Sciatic nerve (tissue), 2 donors: ENCODE data around the gene TMED9. TPM values are rescaled to one million over a fixed set of nuclear protein-coding genes. Genes with fewer than 3 reads are reported as not detected.
A peak's percentile ranks its signal among the peaks of the same experiment; 100 is the strongest.

Experiments
- ATAC-seq: fragments of 200-7000 bp; cut with Tn5 transposase; one replicate; pipeline ENCODE4 v1.9.1; 2020; ENCODE audit warnings: mild to moderate bottlenecking, moderate library complexity
- DNase-seq: peaks from one replicate; pipeline ENCODE4 v3.0.0-alpha.2; 2020; ENCODE audit warnings: low spot score
- intact Hi-C: fragments of 100-400 bp; cut with DNase I; formaldehyde crosslinking; loops from one replicate; pipeline ENCODE4 v1.14.2; 2022
- total RNA-seq: library from RNA; stranded (reverse); fragmentation: NEBNext Ultra II Directional; extraction: Animal tissue kit (Norgen Biotek cat#: 25700); gene quantifications from one replicate; pipeline ENCODE4 v1.2.1, GENCODE V29; 2021
- donor health status: DM: no; HTN: no; CAD: no.
- donor health status: DM: no; HTN: no; CAD: no.

TMED9 gene
- total RNA-seq, 1 donor from 2014 or later, result 81.0 TPM

DNA sequence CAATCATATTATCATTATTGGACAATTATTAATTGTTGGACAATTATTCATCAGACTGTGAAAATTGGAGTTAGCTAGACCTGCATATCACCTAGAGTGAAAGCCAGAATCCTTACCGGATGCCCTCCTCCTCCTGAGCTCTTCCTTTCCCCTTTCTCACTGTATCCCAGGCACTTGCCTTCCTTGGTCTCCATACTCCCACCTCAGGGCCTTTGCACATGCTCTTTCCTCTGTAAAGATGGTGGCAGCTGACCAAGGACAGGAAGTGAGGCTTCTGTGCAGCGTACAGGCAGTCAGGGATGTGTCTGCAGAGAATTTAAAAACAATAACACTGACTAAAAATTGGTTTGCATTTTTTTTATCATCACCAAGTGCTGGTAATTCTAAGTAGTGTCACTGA, 22.1 kb upstream of the TMED9 start:
- intact Hi-C loops, result no loop called here
- ATAC-seq, result no peak
- no peak for DNase-seq

DNA sequence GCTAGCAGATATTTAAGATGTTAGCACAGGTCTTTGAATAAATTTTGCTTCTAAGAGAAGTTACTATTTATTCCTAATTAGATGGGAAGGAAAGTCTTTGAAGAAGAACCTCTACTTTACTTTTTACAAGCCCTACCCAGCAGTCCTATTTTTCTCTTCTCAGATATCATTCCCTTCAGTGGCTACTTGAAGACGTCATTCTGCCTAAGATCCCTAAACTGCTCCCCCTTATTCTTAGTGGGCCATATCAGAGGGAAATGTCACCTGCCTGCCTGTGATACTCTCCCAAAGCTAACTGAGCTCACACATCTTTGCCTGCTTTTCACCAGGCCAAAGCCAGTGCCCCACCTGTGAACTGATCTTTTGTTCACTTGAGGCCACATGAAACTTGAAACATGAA, 16.5 kb upstream of the TMED9 start:
- ATAC-seq, result no peak
- intact Hi-C loops, result no loop called here
- DNase-seq, result no peak

DNA sequence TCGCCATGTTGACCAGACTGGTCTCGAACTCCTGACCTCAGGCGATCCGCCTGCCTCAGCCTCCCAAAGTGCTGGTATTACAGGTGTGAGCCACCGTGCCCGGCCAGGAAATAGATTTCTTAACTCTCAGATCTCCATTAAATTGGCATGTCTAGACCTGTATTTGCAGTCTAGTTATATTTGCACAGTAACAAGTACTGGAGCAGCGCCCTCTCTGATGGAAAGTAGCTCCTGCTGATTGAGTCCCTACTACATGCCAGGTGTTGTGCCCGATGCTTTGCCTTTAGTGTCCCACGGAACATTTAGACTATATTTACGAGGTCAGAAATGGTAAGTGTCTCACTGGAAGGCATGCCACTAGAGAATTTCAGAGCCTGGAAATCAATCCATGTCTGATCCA, 15.8 kb upstream of the TMED9 start:
- DNase-seq, result no peak
- intact Hi-C loops, result no loop called here
- ATAC-seq, result no peak

DNA sequence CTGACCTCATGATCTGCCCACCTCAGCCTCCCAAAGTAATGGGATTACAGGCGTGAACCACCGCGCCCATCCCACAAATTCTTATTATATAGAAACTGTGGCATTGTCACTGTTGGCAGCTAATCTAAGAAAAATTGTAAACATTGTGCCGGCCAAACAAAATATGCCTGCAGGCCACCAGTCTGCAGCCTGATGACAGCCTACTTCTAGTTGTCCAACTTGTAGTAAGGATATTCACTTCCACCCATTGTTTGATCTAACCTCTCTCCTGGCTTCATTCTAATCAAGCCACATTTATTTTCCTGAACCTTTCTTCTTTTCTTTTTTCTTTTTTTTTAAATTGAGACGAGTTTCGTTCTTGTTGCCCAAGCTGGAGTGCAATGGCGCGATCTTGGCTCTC, 13.7 kb upstream of the TMED9 start:
- ATAC-seq (no peak), DNase-seq (no peak)
- intact Hi-C loops, result no loop called here

DNA sequence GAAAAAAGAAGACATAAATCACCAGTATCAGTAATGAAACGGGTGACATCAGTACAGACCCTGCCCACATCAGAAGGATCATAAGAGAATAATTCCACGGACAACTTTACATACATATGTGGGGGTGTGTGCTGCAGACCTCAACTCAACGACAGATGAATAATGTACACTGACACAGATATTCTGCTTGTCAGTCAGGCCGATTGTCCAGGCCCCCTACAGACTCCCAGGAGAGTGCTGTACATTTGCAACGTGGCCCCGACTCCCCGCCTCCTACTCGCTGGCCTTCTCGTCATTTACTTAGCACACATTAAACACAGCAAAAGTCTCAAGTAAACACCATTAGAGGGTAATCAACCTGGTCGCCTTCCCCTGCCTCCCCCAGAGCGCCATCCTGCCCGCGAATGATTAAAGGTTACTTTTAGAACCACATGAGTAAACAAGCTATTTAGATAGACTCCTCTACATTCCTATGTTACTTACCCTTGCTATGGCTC, 3.5 kb upstream of the TMED9 start:
- ATAC-seq (no peak), DNase-seq (no peak)
- intact Hi-C loops, result no loop called here

DNA sequence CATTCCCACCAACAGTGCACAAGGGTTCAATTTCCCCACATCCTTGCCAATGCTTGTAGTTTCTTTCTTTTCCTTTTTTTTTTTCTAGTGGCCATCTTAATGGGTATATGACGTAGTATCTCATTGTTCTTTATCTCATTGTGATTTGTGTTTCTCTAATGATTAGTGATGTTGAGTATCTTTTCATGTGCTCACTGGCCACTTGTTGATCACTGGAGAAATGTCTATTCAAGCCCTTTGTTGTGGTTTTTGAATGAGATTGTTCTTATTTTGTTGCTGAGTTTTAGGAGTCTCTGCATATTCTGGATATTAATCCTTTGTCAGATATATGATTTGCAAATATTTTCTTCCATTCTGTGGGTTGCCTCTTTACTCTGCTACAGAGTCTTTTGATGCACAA, 1.6 kb upstream of the TMED9 start:
- DNase-seq (no peak), ATAC-seq (no peak)
- intact Hi-C loops, result no loop called here

DNA sequence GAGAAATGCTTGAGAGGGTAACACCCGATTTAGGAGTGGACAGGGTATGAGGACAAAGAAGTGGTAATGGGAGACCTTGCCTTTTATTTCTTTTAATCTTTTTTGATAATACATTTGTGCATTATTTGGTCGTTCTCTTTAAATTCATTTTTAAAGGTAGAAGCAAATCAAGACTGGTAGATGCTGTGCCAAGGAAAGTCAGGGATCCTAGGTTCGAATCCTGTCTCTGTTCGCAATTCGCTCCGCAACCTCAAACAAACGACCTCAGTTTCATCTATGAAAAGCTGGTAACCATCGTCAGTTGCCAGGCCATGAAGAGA, 353 bp upstream of the TMED9 start:
- no peak for DNase-seq
- no peak for ATAC-seq
- intact Hi-C loops, result no loop called here

DNA sequence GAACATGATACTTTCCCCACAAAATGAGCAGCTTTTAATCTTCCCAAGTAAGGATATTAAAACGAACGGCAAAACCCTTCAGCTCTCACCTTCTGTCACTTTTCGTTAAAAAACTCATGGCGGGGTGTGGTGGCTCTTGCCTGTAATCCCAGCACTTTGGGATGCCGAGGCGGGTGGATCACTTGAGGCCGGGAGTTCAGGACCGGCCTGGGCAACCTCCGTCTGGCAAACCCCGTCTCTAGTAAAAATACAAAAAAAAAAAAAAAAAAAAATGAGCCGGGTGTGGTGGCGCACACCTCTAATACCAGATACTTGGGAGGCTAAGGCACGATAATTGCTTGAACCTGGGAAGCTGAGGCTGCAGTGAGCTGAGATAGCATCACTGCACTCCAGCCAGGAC, 902 bp downstream of the TMED9 start:
- ATAC-seq, result no peak
- intact Hi-C loops, result no loop called here

DNA sequence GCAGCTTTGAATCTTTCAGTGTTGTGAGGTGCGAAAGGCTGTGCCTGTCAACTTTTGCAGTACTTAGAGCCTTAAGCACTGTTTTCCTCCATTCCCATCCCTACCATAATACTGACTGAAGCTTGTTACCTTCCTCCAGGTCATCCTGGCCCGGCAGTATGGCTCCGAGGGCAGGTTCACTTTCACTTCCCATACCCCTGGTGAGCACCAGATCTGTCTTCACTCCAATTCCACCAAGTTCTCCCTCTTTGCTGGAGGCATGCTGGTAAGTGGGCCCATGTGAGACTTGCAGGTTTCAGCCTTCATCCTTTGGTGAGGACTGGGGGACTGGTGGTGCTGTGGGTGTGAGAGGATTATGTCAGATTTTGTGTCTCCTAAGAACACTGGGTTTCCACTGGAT, 1.5 kb downstream of the TMED9 start:
- ATAC-seq, result no peak
- intact Hi-C loops, result no loop called here
- DNase-seq, result peak; percentile 19

More for the DNA sequence above, 902 bp downstream of the TMED9 start:
- DNase-seq, result peak; percentile 36

DNA sequence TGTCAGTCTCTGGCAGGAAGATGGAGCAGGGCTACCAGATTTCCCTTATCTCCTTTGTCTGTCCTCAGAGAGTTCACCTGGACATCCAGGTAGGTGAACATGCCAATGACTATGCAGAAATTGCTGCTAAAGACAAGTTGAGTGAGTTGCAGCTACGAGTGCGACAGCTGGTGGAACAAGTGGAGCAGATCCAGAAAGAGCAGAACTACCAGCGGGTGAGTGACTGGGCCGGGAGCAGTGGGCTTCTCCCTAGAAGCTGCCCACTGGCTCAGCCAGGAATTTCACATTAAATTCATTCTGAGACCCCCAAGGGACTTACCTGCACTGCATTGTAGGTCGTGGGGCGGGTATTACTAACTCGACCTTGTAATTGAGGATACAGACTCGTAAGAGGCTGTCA, 2.1 kb downstream of the TMED9 start:
- no peak for ATAC-seq
- DNase-seq, result peak; percentile 9
- intact Hi-C loops, result no loop called here

DNA sequence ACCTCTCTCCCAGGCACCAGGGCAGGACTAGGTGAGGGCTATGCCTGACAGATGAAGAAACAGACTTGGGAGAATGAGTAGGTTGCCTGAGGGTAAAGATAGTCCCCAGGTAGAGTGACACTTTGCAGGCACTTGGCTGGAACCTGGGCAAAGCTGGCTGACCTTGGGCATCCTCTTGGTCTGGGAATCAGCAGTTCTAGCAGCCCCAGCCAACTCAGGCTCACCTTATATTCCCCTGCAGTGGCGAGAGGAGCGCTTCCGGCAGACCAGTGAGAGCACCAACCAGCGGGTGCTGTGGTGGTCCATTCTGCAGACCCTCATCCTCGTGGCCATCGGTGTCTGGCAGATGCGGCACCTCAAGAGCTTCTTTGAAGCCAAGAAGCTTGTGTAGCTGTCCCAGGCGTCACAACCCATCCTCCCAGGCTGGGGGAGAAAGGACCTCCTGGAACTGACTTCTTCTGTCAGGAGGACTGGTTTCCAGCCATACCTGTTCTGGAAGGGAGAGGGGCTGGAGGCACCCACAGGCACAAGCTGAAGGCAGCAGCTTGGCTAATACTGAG, 3.1 kb downstream of the TMED9 start:
- ATAC-seq, result no peak
- intact Hi-C loops, result no loop called here
- peak; percentile 32 for DNase-seq

DNA sequence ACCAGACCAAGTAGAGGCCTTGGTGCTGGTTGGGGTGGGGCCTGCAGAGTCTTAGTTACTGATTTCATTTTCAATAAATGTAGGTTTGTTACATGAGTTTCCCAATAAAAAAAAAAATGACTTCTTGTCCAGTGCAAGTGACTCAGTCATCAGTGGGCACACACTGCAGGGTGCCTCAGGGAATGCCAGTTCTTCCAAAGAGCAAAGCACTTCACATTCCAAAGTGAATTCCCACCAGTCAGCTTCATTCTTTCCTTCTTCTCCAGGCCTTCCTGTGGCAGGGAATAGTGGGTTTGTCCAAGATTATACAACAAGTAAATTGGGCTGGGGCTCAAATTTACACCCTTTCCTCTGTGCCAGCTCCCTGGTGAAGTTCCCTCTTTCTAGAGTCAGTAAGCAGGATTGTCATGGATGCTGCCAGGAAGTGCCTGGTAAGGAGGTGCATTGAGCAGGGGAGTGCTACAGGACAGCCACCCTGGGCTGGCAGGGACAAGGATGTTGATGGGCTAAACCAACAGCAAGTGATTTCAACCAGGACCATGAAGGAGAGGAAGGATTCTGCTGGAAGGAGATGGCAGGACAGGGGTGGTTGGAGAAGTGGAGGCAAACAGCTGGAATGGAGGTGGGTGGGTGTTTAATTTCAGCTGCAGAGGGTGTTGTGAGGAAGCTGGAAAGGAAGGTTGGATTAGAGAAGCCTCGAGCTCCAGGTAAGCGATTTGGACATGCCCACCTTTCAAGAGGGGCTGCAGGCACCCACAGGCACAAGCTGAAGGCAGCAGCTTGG, 4.2 kb downstream of the TMED9 start:
- DNase-seq (peak; percentile 13), ATAC-seq (no peak)
- intact Hi-C loops, result no loop called here

DNA sequence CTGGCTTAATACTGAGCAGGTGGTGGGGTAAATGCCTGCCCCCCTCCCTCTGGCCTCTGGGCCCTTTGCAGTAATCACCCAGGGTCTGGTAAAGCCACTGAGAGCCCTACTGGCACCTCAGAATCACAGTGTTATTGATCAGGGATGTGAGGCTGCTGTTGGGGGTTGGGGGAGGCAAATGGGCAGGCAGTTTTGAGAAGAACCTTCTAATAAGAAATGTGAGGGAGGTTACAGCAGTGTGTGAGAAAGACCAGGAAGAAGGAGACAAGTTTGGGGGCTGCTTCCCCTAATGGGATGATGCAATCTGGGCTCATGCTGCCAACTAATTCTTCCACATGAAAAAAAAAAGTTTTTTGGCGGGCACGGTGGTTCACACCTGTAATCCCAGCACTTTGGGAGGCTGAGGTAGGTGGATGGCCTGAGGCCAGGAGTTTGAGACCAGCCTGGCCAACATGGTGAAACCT, 4.8 kb downstream of the TMED9 start:
- intact Hi-C loops, result no loop called here
- ATAC-seq (no peak), DNase-seq (peak; percentile 13)

DNA sequence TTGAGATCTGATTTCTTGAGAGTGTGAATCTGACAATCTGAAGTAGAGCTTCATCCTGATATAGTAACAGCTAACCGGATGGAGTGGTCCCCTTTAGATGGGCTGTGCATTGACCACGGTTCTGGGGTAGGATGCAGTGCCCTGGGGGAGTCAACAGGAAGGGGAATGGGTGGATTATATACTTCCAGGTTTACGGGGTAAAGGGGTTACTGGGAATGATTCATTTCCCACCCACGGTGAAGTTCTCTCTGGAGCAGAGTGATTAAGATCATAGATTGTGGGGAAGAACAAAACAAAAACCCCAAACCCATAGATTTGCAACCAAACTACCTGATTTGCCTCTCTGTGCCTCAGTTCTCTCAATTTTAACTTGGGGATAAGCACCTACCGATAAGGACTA, 6.5 kb downstream of the TMED9 start:
- ATAC-seq (no peak), DNase-seq (peak; percentile 19)
- intact Hi-C loops, result no loop called here

DNA sequence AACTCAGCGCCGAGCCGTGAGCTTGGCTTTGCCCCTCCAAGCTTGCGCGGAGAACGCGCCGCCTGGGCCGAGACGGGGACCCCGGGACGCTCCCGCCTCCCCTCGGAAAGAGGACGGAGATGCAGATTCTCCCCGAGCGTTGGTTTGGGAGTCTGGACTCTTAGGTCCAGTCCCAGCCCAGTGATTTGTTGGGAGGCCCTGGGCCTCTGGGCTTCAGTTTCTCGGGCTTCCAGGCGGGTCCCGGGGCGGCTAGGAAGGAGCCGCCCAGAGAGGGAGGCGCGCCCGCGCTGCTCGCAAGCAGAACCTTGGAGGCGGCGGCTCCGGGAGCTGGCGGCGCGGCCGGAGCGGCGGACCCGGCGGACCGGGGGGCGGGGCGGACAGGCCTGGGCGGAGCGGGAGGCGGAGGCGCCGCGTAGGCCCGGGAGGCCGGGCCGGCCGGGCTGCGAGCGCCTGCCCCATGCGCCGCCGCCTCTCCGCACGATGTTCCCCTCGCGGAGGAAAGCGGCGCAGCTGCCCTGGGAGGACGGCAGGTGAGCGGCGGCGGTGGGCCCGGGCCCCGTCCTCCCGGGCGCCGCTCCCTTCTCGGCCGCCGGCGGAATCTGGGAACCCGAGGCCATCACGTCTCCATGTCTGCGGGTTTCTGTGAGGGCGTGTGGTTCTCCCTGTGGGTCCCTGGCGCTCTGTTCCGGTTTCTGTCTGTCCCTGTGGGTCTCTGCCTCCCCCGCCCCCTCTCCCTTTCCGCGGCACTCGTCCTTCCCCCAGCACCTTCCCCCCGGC, 7.9 kb downstream of the TMED9 start, which contains the start of gene B4GALT7:
TSS of gene B4GALT7 (plus strand) at position 402 of the 777 bp plus-strand sequence. CDS start at position 481, 79 bp downstream.
- intact Hi-C loops, result no loop called here
- ATAC-seq, result peak; percentile 94
- DNase-seq, result peak; percentile 92

DNA sequence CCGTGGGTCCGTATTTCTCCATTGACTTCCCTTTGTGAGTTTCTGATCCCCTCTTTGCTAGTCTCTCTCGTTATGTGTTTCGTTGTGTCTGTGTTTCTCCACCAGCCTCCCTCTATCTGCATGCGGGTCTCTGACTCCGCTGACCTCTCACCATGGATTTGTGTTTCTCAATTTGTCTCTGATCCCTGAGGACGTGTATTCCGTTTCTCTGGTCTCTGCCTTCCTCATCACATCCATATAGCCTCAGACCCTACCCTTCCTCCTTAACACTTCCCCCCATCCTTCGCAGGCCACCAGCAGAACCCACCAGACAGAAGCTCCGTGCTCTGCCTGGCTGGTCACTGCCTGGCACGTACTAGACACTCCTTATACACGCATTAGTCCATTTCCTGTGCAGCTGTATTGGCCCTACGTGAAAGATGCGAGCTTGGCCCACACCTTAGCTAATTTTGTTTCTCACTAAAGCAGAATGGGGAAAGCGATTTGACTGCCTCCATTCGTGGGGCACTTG, 8.6 kb downstream of the TMED9 start:
- intact Hi-C loops, result no loop called here
- ATAC-seq, result no peak
- DNase-seq, result peak; percentile 46

DNA sequence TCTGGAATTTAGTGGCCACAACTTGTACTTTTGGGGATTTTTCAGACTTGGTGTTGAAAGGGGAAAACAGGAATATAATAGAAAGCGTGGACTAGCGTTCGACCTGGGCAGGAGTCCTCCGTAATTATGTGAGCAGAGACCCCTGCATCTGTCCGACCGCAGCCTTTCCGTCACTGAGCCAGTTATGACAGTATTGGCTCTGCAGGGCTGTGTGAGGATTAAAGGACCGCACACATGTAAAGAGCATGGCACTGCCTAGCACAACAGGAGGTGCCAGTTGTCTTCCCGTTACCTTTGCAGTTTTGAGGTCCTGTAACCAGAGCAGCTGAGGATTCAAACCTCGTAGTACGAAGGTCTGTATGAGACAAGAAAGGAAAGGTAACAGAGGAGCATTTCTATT, 9.1 kb downstream of the TMED9 start:
- intact Hi-C loops, result no loop called here
- DNase-seq (peak; percentile 44), ATAC-seq (no peak)

DNA sequence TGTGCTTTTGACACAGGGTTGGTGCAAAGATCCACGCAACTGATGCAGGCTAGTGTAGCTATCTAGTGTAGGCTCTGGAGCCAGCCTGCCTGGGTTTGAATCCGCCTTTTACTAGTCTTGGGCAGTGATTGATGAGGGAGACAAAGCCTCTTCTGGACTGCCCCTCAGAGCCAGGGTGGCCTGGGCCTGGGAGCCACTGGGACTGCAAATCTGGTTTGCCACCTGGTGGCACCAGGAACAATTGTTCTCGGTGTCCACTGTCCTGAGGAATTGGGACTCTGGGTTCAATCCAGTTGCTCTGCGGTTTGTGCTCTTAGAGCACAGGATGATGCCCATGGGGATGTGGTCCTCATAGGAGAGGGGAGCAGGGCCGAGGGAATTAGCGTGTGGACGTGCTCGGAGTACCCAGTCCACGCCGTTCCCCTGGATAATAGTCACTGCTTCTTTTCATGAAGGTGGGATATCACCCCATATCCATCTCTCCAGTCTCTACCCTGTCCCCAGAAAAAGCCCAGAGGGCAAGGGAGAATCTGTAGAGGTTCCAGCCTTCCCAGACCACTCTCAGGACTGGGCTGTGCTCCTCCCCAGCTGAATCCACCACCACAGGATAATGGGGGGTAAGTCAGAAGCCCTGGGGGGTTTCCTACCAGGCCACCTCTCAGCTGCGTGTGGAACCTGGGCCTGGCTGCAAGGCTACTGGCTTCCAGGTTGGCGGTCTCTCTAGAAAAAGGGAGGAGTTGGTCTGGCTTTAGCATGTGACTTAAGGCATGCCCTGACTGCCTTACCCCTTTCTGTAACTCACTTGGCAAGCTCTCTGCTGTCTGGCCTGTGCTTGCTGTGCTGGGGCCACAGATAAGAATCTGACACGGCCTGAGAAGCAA, 9.8 kb downstream of the TMED9 start:
- ATAC-seq, result no peak
- intact Hi-C loops, result no loop called here
- DNase-seq, result peak; percentile 51

DNA sequence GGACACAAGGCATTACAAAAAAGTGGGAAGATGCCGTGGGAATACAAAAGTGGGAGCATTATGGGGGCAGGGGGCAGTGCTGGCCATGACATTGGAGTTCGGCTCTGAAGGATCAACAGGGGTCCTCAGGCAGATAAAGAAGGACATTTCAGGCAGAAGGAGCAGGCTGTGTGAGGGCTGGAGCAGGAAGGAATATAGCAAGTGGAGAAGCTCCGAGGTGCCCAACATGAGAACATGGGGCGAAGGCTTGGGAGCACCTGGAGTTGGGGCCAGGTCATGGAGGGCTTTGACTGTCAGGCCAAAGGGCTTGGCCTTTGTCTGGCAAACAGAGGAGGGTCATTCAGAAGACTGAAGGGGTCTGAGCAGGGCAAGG, 10.4 kb downstream of the TMED9 start:
- intact Hi-C loops, result no loop called here
- DNase-seq (no peak), ATAC-seq (no peak)
